ENCODE results near the gene EFHD1.

The EFHD1 gene

DNA sequence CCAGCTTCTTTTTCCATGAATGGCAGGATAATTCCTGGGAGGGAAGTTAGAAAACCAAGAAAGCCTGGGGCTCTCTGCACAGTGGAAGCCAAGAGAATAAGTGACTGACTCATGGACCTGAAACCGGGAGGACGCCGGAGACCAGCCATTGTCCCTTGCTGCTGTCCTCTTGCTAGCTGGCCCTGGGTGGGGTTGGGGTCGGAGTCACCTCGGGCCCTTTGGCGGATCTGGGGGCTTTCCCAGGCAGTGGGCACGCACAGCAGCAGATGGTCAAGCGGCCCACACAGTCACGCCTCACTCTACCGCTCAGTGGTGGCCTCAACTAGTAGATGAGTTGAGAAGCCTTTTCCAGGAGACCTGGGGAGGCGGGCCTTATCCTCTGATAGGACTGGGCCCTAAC is 15.6 kb downstream of the EFHD1 start:
- H3K9me3 ChIP-seq (ENCODE audit: control insufficient read depth, insufficient read depth, low read length) = no peaks in the 10 kb centered on the region
- H3K36me3 ChIP-seq (ENCODE audit: insufficient read depth, low read length) = no peaks in the 10 kb centered on the region

GRCh38 chr2:232652505-232652851 is 19.1 kb downstream of the EFHD1 start:
- H3K36me3 ChIP-seq (ENCODE audit: insufficient read depth, low read length) = no peaks in the 10 kb centered on the region
- H3K9ac ChIP-seq (ENCODE audit: low read depth, low read length) = no peak overlapping the region
- H3K9me3 ChIP-seq (ENCODE audit: control insufficient read depth, insufficient read depth, low read length) = no peaks in the 10 kb centered on the region
- peaks cover 12% of the 10 kb centered on the region for H3K4me1 ChIP-seq (ENCODE audit: insufficient read depth, low read length)

More for the DNA sequence above, 15.6 kb downstream of the EFHD1 start:
- Histone ChIP-seq H3K9ac (ENCODE audit: low read depth, low read length) (no peak overlapping the region), H3K4me1 (ENCODE audit: insufficient read depth, low read length) (peaks cover 12% of the 10 kb centered on the region)

GRCh38 chr2:232653441-232653840 is 20.0 kb downstream of the EFHD1 start:
- no peak overlapping the region for H3K9ac ChIP-seq (ENCODE audit: low read depth, low read length)
- peaks cover 12% of the 10 kb centered on the region for H3K4me1 ChIP-seq (ENCODE audit: insufficient read depth, low read length)
- H3K9me3 ChIP-seq (ENCODE audit: control insufficient read depth, insufficient read depth, low read length) = no peaks in the 10 kb centered on the region
- H3K36me3 ChIP-seq (ENCODE audit: insufficient read depth, low read length) = no peaks in the 10 kb centered on the region

GRCh38 chr2:232655392-232655791 is 22.0 kb downstream of the EFHD1 start:
- Histone ChIP-seq H3K9me3 (ENCODE audit: control insufficient read depth, insufficient read depth, low read length) (no peaks in the 10 kb centered on the region), H3K4me1 (ENCODE audit: insufficient read depth, low read length) (peaks cover 12% of the 10 kb centered on the region), H3K36me3 (ENCODE audit: insufficient read depth, low read length) (no peaks in the 10 kb centered on the region), H3K9ac (ENCODE audit: low read depth, low read length) (no peak overlapping the region)

DNA sequence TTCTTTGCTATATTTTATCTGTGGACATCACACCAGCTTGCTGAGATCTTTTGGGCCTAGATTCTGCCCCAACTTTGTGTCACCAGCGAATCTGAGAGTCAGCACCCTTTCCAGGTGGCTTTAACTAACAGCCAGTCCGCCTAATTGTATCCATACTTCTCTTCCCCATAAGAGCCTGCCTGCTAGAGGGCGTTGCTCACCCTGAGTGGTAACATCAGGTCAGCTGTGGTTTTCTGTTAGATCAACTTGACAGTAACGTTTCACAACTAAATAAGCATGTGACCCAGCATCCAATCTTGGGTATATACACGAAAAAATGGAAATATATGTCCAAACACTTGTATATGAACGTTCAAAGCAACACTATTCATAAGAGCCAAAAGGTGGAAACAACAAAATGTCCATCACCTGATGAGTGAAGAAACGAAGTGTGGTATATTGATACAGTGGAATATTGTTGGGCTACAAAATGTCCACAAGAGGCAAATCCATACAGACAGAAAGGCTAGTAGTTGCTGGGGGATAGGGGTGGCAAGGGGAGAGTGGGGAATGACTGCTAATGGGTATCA is 24.9 kb downstream of the EFHD1 start:
- no peaks in the 10 kb centered on the region for H3K9me3 ChIP-seq (ENCODE audit: control insufficient read depth, insufficient read depth, low read length)
- no peak overlapping the region for H3K9ac ChIP-seq (ENCODE audit: low read depth, low read length)
- H3K4me1 ChIP-seq (ENCODE audit: insufficient read depth, low read length) = no peaks in the 10 kb centered on the region; the same call in 1 of the 2 replicates
- no peaks in the 10 kb centered on the region for H3K36me3 ChIP-seq (ENCODE audit: insufficient read depth, low read length)

DNA sequence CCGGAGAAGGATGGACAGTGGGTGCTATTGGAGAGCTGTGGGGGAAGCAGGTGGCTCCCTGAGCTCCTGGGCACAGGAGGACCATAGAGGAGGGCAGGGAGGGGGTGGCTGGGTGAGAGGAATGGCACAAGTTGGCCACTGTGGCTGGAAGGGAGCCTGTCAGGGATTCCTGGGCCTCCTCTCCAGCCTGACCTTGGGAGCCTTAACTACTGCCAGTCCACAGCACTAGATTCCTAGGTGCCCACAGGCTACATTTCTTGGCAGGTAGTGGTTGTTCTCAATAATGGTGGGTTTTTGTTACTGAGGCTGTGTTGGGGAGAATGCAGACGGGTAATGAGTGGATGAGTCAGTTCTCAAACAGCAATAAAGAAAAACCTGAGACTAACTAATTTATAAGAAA is 26.0 kb downstream of the EFHD1 start:
- H3K9ac ChIP-seq (ENCODE audit: low read depth, low read length) = no peak overlapping the region
- no peaks in the 10 kb centered on the region; the same call in 1 of the 2 replicates for H3K4me1 ChIP-seq (ENCODE audit: insufficient read depth, low read length)
- H3K36me3 ChIP-seq (ENCODE audit: insufficient read depth, low read length) = no peaks in the 10 kb centered on the region
- no peaks in the 10 kb centered on the region for H3K9me3 ChIP-seq (ENCODE audit: control insufficient read depth, insufficient read depth, low read length)

GRCh38 chr2:232662486-232663260 is 29.3 kb downstream of the EFHD1 start:
- Histone ChIP-seq H3K9me3 (ENCODE audit: control insufficient read depth, insufficient read depth, low read length) (no peaks in the 10 kb centered on the region), H3K36me3 (ENCODE audit: insufficient read depth, low read length) (no peaks in the 10 kb centered on the region), H3K9ac (ENCODE audit: low read depth, low read length) (no peak overlapping the region), H3K4me1 (ENCODE audit: insufficient read depth, low read length) (no peaks in the 10 kb centered on the region)

GRCh38 chr2:232666051-232666805 is 32.8 kb downstream of the EFHD1 start:
- Histone ChIP-seq H3K36me3 (ENCODE audit: insufficient read depth, low read length) (no peaks in the 10 kb centered on the region), H3K9ac (ENCODE audit: low read depth, low read length) (no peak overlapping the region), H3K9me3 (ENCODE audit: control insufficient read depth, insufficient read depth, low read length) (no peaks in the 10 kb centered on the region), H3K4me1 (ENCODE audit: insufficient read depth, low read length) (no peaks in the 10 kb centered on the region)

- Histone ChIP-seq H3K9me3 (ENCODE audit: control insufficient read depth, insufficient read depth, low read length) (no peaks in the 10 kb centered on the region), H3K36me3 (ENCODE audit: insufficient read depth, low read length) (no peaks in the 10 kb centered on the region), H3K4me1 (ENCODE audit: insufficient read depth, low read length) (no peaks in the 10 kb centered on the region), H3K9ac (ENCODE audit: low read depth, low read length) (no peak overlapping the region)
Measured at GRCh38 chr2:232667989-232668583, 34.7 kb downstream of the EFHD1 start.

DNA sequence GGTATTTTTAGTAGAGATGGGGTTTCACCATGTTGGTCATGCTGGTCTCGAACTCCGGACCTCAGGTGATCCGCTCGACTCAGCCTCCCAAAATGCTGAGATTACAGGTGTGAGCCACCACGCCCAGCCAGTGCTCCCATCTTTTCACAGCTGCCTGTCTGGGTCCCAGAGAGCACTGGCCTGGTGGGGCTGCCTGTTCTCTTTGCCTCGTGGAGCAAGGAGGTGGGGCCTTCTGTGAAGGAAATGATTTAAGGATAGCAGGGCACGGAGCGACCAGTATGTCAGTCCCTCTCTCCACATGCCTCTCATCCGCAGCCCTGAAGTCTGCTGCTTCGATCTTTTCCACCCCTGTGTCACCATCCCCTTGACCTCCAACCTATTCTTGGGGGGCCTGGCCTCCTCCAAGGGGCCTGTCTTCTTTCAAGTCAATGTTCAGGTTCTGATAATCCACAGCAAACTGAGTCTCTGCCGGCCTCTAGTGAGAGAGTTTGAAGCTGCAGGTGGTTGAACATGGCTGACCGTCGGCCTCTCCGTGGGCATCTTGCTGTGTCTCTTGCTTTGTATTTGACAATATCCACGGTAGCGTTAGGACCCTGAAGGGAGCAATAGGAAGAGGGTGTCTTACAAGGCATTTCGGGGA is 35.5 kb downstream of the EFHD1 start:
- Histone ChIP-seq H3K36me3 (ENCODE audit: insufficient read depth, low read length) (no peaks in the 10 kb centered on the region), H3K9ac (ENCODE audit: low read depth, low read length) (no peak overlapping the region), H3K4me1 (ENCODE audit: insufficient read depth, low read length) (no peaks in the 10 kb centered on the region), H3K9me3 (ENCODE audit: control insufficient read depth, insufficient read depth, low read length) (no peaks in the 10 kb centered on the region)

DNA sequence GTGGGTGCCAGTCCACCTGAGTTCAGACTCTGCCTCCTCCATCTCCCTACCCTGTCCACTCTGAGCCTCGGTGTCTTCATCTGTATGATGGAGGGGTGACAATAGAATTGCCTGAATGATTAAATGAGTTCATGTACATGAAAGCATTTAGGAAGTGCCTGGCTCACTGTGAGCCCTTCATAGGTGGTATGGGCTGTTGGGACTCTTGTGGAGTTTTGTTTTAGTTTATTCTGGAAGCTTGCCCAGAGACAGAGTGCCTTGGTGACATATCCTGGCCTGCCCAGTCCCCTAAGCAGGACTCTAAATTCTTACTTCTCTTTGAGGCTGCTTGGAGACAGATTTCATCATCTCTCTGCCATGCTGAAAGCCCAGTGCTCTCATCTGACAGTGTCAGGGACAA is 39.2 kb downstream of the EFHD1 start:
- no peaks in the 10 kb centered on the region for H3K36me3 ChIP-seq (ENCODE audit: insufficient read depth, low read length)
- H3K4me1 ChIP-seq (ENCODE audit: insufficient read depth, low read length) = no peaks in the 10 kb centered on the region
- H3K9me3 ChIP-seq (ENCODE audit: control insufficient read depth, insufficient read depth, low read length) = no peaks in the 10 kb centered on the region
- H3K9ac ChIP-seq (ENCODE audit: low read depth, low read length) = no peak overlapping the region

GRCh38 chr2:232674491-232674890 is 41.1 kb downstream of the EFHD1 start:
- H3K36me3 ChIP-seq (ENCODE audit: insufficient read depth, low read length) = no peaks in the 10 kb centered on the region
- H3K4me1 ChIP-seq (ENCODE audit: insufficient read depth, low read length) = no peaks in the 10 kb centered on the region
- no peak overlapping the region for H3K9ac ChIP-seq (ENCODE audit: low read depth, low read length)
- H3K9me3 ChIP-seq (ENCODE audit: control insufficient read depth, insufficient read depth, low read length) = no peaks in the 10 kb centered on the region

- Histone ChIP-seq H3K9me3 (ENCODE audit: control insufficient read depth, insufficient read depth, low read length) (no peaks in the 10 kb centered on the region), H3K9ac (ENCODE audit: low read depth, low read length) (no peak overlapping the region), H3K36me3 (ENCODE audit: insufficient read depth, low read length) (no peaks in the 10 kb centered on the region), H3K4me1 (ENCODE audit: insufficient read depth, low read length) (no peaks in the 10 kb centered on the region)
Measured at GRCh38 chr2:232675381-232675780, 42.0 kb downstream of the EFHD1 start.

GRCh38 chr2:232680006-232680405 is 46.6 kb downstream of the EFHD1 start:
- Histone ChIP-seq H3K9ac (ENCODE audit: low read depth, low read length) (no peak overlapping the region), H3K9me3 (ENCODE audit: control insufficient read depth, insufficient read depth, low read length) (no peaks in the 10 kb centered on the region), H3K36me3 (ENCODE audit: insufficient read depth, low read length) (no peaks in the 10 kb centered on the region), H3K4me1 (ENCODE audit: insufficient read depth, low read length) (no peaks in the 10 kb centered on the region)
